Measurements from ENCODE around the gene STAU1.
"Not testable (repeated sequence)": the region's sequence is repeated elsewhere in the genome, so short reads cannot be mapped to it uniquely, and the experiment has no call there.

STAU1 gene

GRCh38 chr20:49161428-49162152, 26.5 kb downstream of the STAU1 start:
- no peak for DNase-seq

GRCh38 chr20:49160057-49160929, 27.8 kb downstream of the STAU1 start:
- DNase-seq: no peak

GRCh38 chr20:49157146-49157545, 31.0 kb downstream of the STAU1 start:
- DNase-seq: no peak

GRCh38 chr20:49156481-49156880, 31.7 kb downstream of the STAU1 start:
- no peak for DNase-seq

- DNase-seq: no peak
Observed at GRCh38 chr20:49151436-49151835, 36.7 kb downstream of the STAU1 start.

GRCh38 chr20:49149281-49150045, 38.7 kb downstream of the STAU1 start:
- no peak for DNase-seq

- DNase-seq: no peak
Observed at GRCh38 chr20:49148601-49149000, 39.5 kb downstream of the STAU1 start.

- DNase-seq: no peak
Observed at GRCh38 chr20:49147296-49147695, 40.8 kb downstream of the STAU1 start.

GRCh38 chr20:49146442-49147225, 41.5 kb downstream of the STAU1 start:
- no peak for DNase-seq

- no peak for DNase-seq
Observed at GRCh38 chr20:49140834-49141233, 47.3 kb downstream of the STAU1 start.

GRCh38 chr20:49140411-49140810, 47.7 kb downstream of the STAU1 start:
- no peak for DNase-seq

GRCh38 chr20:49138431-49138830, 49.7 kb downstream of the STAU1 start:
- DNase-seq: no peak

GRCh38 chr20:49136817-49137571, 51.1 kb downstream of the STAU1 start:
- DNase-seq: no peak

- DNase-seq: not testable (repeated sequence)
Observed at GRCh38 chr20:49134797-49135196, 53.3 kb downstream of the STAU1 start.

- DNase-seq: no peak
Observed at GRCh38 chr20:49133571-49133970, 54.6 kb downstream of the STAU1 start.

- no peak for DNase-seq
Observed at GRCh38 chr20:49132995-49133478, 55.1 kb downstream of the STAU1 start.

- DNase-seq: no peak
Observed at GRCh38 chr20:49123982-49124381, 64.2 kb downstream of the STAU1 start.

- no peak for DNase-seq
Observed at GRCh38 chr20:49122920-49123319, 65.2 kb downstream of the STAU1 start.

- DNase-seq: no peak
Observed at GRCh38 chr20:49119988-49120387, 68.1 kb downstream of the STAU1 start.

- no peak for DNase-seq
Observed at GRCh38 chr20:49118307-49118706, 69.8 kb downstream of the STAU1 start.

- DNase-seq: no peak
Observed at GRCh38 chr20:49115564-49115963, 72.6 kb downstream of the STAU1 start.
